WERI-Rb-1 (cell line): ENCODE measurements around the gene LRRC4C.

Experiments used
- DNase-seq: peaks from one replicate; pipeline ENCODE4 v3.0.0-alpha.2; 2020
- H3K27ac ChIP-seq: fragments of 250-450 bp; sonication (Bioruptor Pico); 2 replicates; pipeline ENCODE4 v1.5.1; 2020; ENCODE audit warnings: mild to moderate bottlenecking, moderate library complexity
- H3K27me3 ChIP-seq: fragments of 250-450 bp; sonication (Bioruptor Pico); 2 replicates; pipeline ENCODE4 v1.5.1; 2021; ENCODE audit warnings: mild to moderate bottlenecking, low read depth, moderate library complexity; ENCODE audit not compliant: insufficient read depth, severe bottlenecking
- H3K36me3 ChIP-seq: fragments of 250-450 bp; sonication (Bioruptor Pico); 2 replicates; pipeline ENCODE4 v1.5.1; 2020; ENCODE audit warnings: mild to moderate bottlenecking, moderate library complexity
- H3K4me3 ChIP-seq: 2 replicates; pipeline ENCODE4 v1.5.1; 2011; ENCODE audit warnings: low read depth, mild to moderate bottlenecking, control low read depth, low read length
- H3K9me3 ChIP-seq: fragments of 250-450 bp; sonication (Bioruptor Pico); 2 replicates; pipeline ENCODE4 v1.5.1; 2021; ENCODE audit warnings: mild to moderate bottlenecking, moderate library complexity; ENCODE audit not compliant: severe bottlenecking
- TF ChIP-seq, protein P1 (sequence below): IDR thresholded peaks from 2 replicates; pipeline ENCODE4 v1.5.1; 2011; ENCODE audit warnings: low read depth, mild to moderate bottlenecking, control low read depth, inconsistent platforms, low read length

LRRC4C gene

GRCh38 chr11:41189701-41190436, 269.6 kb downstream of the LRRC4C start:
- TF ChIP-seq, protein P1, sequence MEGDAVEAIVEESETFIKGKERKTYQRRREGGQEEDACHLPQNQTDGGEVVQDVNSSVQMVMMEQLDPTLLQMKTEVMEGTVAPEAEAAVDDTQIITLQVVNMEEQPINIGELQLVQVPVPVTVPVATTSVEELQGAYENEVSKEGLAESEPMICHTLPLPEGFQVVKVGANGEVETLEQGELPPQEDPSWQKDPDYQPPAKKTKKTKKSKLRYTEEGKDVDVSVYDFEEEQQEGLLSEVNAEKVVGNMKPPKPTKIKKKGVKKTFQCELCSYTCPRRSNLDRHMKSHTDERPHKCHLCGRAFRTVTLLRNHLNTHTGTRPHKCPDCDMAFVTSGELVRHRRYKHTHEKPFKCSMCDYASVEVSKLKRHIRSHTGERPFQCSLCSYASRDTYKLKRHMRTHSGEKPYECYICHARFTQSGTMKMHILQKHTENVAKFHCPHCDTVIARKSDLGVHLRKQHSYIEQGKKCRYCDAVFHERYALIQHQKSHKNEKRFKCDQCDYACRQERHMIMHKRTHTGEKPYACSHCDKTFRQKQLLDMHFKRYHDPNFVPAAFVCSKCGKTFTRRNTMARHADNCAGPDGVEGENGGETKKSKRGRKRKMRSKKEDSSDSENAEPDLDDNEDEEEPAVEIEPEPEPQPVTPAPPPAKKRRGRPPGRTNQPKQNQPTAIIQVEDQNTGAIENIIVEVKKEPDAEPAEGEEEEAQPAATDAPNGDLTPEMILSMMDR = no peak
- no peak for DNase-seq
- Histone ChIP-seq H3K27me3 (peaks cover 12% of the 10 kb centered on the region), H3K36me3 (no peaks in the 10 kb centered on the region), H3K9me3 (no peaks in the 10 kb centered on the region), H3K27ac (no peak overlapping the region), H3K4me3 (no peak overlapping the region)

DNA sequence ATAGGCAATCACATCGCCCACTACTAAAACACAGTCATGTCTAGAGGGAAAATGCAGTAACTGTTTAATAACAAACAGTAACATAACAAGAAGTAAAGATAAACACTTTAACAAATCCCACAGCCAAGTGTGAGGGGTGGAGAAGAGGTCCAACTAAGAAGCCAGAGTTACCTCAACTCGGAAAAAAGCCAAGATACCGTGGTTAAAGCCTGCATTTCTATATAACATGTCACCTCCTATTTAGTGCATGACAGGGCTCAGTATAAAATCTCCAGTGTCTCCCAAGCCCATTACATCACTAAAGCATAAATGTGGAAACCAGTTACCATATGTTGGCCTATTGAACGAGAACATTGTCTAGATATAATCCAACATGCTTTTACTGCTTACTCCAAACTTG, 281.7 kb downstream of the LRRC4C start:
- H3K9me3 ChIP-seq = no peaks in the 10 kb centered on the region
- no peaks in the 10 kb centered on the region for H3K36me3 ChIP-seq
- no peak for DNase-seq
- H3K27me3 ChIP-seq = peaks cover 20% of the 10 kb centered on the region
- no peak overlapping the region for H3K27ac ChIP-seq
- no peak overlapping the region for H3K4me3 ChIP-seq
- TF ChIP-seq, protein P1 = no peak

GRCh38 chr11:41175304-41175972, 284.0 kb downstream of the LRRC4C start:
- Histone ChIP-seq H3K27ac (no peak overlapping the region), H3K27me3 (peaks cover 20% of the 10 kb centered on the region), H3K4me3 (no peak overlapping the region), H3K9me3 (no peaks in the 10 kb centered on the region), H3K36me3 (no peaks in the 10 kb centered on the region)
- TF ChIP-seq, protein P1 = no peak
- no peak for DNase-seq

GRCh38 chr11:41146326-41146725, 313.1 kb downstream of the LRRC4C start:
- DNase-seq = no peak
- Histone ChIP-seq H3K27me3 (peaks cover 26% of the 10 kb centered on the region), H3K9me3 (no peaks in the 10 kb centered on the region), H3K36me3 (no peaks in the 10 kb centered on the region), H3K27ac (no peak overlapping the region), H3K4me3 (no peak overlapping the region)
- TF ChIP-seq, protein P1 = no peak

- H3K9me3 ChIP-seq = no peaks in the 10 kb centered on the region
- TF ChIP-seq, protein P1 = no peak
- no peak overlapping the region for H3K27ac ChIP-seq
- no peak for DNase-seq
- no peaks in the 10 kb centered on the region for H3K36me3 ChIP-seq
- H3K27me3 ChIP-seq = peaks cover 30% of the 10 kb centered on the region
- H3K4me3 ChIP-seq = no peak overlapping the region
Observed at GRCh38 chr11:41145420-41145819, 314.0 kb downstream of the LRRC4C start.
